Activated T-cell treated with anti-CD3 and anti-CD28 coated beads, Interleukin-2, amount 50 U/mL, for 72 hours (primary cell): ENCODE data around the gene EEF1AKMT4. TPM values are rescaled to one million over a fixed set of nuclear protein-coding genes. Genes with fewer than 3 reads are reported as not detected.
A peak's percentile ranks its signal among the peaks of the same experiment; 100 is the strongest.
"Not testable (repeated sequence)": the region's sequence is repeated elsewhere in the genome, so short reads cannot be mapped to it uniquely, and the experiment has no call there.

Experiments
- ATAC-seq, 2 donors: fragments of 150-1000 bp; cut with Tn5 transposase; replicated peaks in 1 of 2; 2 replicates each; pipeline ENCODE4 v1.10.0; 2021; ENCODE audit warnings: moderate library complexity in 2 of 2, mild to moderate bottlenecking in 1 of 2
- DNase-seq, 2 donors: peaks; one replicate each; pipeline ENCODE4 v3.0.0; 2021 to 2022; ENCODE audit warnings: mixed read lengths in 1 of 2
- H3K27ac Mint-ChIP-seq: one replicate; pipeline ENCODE4 v1.8.0; 2022; ENCODE audit warnings: mild to moderate bottlenecking, moderate library complexity, mixed read lengths
- H3K27me3 Mint-ChIP-seq: one replicate; pipeline ENCODE4 v1.8.0; 2022; ENCODE audit warnings: low read depth, mixed read lengths
- H3K36me3 Mint-ChIP-seq, 2 donors: one replicate each; pipeline ENCODE4 v1.8.0; 2022; ENCODE audit warnings: mixed read lengths in 2 of 2, mild to moderate bottlenecking in 1 of 2; ENCODE audit not compliant: insufficient read depth in 2 of 2
- H3K4me1 Mint-ChIP-seq: one replicate; pipeline ENCODE4 v1.8.0; 2022; ENCODE audit warnings: low read depth, mixed read lengths
- H3K4me3 Mint-ChIP-seq, 2 donors: one replicate each; pipeline ENCODE4 v1.8.0; 2022; ENCODE audit warnings: mild to moderate bottlenecking in 2 of 2, mixed read lengths in 2 of 2, moderate library complexity in 2 of 2
- H3K9me3 Mint-ChIP-seq, 2 donors: one replicate each; pipeline ENCODE4 v1.8.0; 2022; ENCODE audit warnings: mixed read lengths in 2 of 2
- total RNA-seq, 2 donors: library from RNA; stranded (reverse); gene quantifications; one replicate each; pipeline ENCODE4 v1.2.3, GENCODE V29; 2022

Gene EEF1AKMT4
- total RNA-seq, 2 donors from 2014 or later: 3.5 to 3.6 TPM

DNA sequence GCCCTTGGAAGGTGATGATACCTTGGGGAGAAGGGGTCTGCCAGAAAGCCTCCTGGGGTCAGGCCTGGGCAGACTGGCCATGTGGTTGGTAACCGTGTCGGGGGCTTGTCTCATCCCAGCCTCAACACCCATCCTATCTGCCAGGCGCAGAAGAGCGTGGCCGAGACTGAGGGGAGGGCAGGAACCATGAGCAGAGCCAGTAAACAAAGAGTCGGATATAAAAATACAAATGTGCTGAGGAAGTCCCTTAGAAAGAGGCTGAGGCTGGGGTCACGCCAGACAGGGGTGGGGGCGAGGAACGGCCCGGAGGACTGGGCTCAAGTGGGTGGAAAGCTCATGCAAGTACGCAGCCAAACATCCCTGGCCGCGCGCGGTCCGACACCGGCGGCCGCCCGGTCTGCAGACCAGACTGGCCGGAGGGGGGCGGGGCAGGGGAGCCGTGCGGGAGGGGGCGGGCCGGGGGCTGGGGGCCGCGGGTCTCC is 10.0 kb downstream of the EEF1AKMT4 start:
- no peak for DNase-seq
- Mint-ChIP-seq H3K4me1 (peaks cover 33% of the 10 kb centered on the region), H3K27me3 (peaks cover 27% of the 10 kb centered on the region), H3K9me3 (no peaks in the 10 kb centered on the region), H3K4me3 (peak overlapping the region; percentile 71 to 79), H3K27ac (no peak overlapping the region), H3K36me3 (peaks cover 2 to 6% of the 10 kb centered on the region in 2 donors)
- ATAC-seq: no peak

DNA sequence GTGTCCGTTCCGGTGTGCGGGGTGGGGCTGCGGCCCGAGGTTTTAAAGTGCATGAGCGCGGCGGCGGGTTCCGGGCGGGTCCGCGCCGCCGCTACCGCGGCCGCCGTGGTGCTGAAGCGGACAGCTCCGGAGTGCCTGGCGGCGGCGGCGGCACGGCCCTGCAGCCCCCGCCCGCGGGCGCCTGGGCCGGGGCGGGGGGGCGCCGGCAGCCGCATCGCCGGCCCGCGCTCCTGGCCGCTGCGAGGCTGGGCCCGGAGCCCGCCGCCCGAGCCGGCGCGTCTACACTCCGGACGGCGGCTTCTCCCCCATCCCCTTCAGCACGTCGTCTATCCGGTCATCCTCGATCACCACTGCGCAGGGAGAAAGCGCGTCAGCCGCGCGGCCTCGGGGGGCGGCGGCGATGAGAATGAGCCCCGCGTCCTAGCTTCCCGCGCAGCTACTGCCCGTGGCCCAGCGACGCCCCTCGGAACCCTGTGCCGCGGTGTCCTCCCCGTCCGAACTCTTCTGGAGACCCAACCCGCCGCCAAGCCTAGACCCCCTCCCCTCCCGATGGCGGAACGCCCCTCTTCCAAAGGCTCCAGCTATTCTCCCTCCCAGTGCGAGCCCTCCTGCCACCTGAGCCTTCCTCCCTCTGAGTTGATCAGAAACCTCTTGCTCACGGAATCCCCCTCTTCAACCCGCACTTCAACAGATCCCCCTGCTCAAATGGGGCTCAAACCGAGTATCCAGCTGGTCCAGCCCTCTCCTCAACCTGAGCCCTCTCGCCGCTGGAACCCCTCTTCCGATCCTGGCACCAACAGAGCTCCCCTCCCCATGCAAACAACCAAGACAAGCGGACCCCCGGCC is 10.6 kb downstream of the EEF1AKMT4 start:
- Mint-ChIP-seq H3K27ac (no peak overlapping the region), H3K27me3 (peaks cover 34% of the 10 kb centered on the region), H3K4me3 (peak overlapping the region; percentile 80 to 90), H3K9me3 (no peaks in the 10 kb centered on the region), H3K36me3 (peaks cover 2 to 6% of the 10 kb centered on the region in 2 donors), H3K4me1 (peaks cover 31% of the 10 kb centered on the region)
- DNase-seq: peak; percentile 43 to 64
- ATAC-seq: peak; percentile 29 to 43

DNA sequence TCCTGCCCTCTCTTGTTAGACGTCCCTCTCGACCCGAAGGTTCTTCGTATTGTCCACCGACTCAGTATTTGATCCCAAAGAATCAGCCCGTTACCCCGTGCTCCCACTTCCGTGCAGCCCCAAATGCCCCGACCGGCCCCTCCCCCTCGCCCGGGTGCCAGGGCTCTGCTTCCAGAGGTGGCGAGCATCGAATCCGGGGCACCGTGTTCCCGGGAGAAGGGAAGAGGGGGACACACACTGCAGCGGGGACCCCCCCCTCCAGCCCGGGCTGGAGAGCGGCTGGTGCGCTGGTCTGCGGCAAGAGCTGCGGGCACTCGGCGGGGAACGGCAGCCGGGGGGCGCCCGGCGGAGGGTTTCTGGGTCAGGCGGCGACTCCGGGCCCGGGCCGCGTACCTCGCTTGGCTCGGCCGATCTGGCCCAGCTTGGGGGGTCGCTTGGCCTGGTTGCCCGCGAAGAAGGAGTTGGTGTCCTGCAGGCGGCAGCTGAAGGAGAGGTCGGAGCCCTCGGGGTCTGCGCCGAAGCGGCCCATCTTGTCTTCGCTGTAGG is 11.3 kb downstream of the EEF1AKMT4 start:
- ATAC-seq: peak; percentile 2
- H3K27ac Mint-ChIP-seq: no peak overlapping the region
- H3K36me3 Mint-ChIP-seq: peaks cover 2 to 6% of the 10 kb centered on the region in 2 donors

DNA sequence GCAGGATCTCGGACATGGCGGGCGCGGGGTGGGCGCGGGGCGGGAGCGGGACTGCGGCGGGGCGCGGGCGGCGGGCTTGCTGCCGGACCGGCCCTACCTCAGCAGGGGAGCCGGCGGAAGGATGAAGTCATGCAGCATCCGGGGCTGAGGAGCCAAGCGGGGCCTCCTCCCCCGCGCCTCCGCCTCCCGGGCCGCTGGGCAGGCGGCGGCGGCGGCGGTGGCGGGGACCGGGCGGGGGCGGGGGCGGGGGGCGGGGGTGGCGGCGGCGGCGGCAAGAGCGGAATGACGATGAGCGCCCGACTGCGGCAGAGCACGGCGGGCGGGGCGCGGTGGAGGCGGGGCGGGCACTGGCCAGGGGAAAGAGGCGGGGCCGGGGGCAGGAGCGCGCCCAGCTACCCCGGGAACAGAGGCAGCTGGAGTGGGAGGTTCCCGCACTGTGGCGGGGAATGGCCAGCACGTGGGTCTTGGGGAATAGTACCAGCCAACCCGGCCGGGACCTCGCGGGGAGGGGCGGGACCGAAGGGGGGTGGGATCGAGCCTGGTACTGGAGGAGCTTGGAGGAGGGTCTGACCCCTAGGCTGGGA is 11.9 kb downstream of the EEF1AKMT4 start, which contains the start of gene CAMK2N2:
CAMK2N2 (minus strand) TSS at position 284 of the 584 bp plus-strand sequence; CDS start at position 16, 268 bp downstream.
- Mint-ChIP-seq H3K27ac (no peak within 1 kb of the TSS), H3K4me3 (peak within 1 kb of the TSS; percentile 80 to 90), H3K36me3 (peaks cover 2 to 6% of the 10 kb centered on the region in 2 donors), H3K4me1 (peaks cover 21% of the 10 kb centered on the region), H3K27me3 (peaks cover 37% of the 10 kb centered on the region), H3K9me3 (no peaks in the 10 kb centered on the region)
- ATAC-seq (peak; percentile 72 to 78), DNase-seq (peak; percentile 69 to 70)

More for the DNA sequence above, 11.3 kb downstream of the EEF1AKMT4 start:
- Mint-ChIP-seq H3K4me1 (peaks cover 24% of the 10 kb centered on the region), H3K4me3 (peak overlapping the region; percentile 80 to 90), H3K9me3 (no peaks in the 10 kb centered on the region), H3K27me3 (peaks cover 37% of the 10 kb centered on the region)
- no peak for DNase-seq

DNA sequence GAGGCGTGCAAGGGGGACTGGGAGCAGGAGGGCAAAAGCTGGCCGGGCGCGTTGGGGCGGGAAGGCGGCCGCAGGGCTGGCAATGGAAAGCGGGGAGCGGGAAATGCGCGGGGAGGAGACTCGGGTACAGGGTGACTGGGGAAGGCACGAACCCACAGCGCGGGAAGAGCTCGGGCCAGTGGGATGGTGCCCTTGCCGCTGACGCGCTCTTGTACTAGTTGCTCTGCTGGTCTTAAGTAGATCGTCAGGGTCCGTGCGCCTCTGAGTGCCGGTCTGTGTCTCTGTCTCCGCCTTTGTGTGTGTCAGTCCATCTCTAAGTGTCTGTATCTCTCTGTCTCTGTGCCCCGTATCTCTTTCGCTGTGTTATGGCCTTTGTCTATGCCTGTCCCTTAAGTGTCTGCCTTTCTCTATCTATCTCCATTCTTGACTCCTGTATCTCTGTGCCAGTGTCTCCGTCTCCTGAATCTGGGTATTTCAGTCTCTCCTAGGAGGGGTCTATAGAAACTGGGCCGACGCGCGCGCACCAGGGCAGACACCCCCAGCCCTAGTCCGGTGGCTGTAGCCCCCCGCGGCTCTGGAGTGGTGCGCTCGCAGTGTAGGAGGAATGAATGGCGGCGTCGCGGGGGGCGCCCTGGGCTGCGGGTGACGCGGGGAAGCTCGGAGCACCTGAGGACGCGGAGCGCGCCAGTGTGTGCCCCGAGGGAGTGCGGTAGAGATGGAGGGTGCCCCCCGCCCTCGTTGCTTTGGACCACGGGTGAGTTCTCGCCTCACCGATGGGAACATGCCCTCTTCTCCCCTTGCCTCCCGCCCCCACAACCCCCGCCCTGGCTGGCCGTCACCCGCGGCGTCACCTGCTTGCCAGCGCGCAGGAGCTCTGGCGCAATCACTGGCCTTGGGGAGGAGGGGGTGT is 12.6 kb downstream of the EEF1AKMT4 start:
- peak; percentile 34 to 36 for ATAC-seq

DNA sequence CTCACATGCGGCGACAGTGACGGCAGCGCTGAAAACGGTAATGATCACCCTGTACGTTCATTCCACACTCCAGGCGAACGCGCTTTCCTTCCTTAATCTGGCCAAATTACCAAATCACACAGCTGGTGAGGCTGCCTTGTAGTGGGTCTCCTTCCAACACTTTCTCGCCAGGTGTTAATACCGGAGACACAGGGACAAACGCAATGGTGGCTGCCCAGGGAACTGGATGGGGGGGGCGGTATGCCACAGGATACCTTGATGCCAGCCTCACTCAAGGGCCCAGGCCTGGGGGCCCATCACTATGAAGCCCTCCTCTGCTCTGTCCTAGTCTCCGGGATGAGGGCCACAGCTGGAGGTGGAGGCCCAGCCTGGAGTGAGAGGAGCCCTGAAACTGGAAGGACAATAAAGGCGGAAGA is 13.3 kb downstream of the EEF1AKMT4 start:
- Mint-ChIP-seq H3K9me3 (peaks cover 0 to 2% of the 10 kb centered on the region in 2 donors), H3K4me1 (peaks cover 21% of the 10 kb centered on the region), H3K27me3 (peaks cover 46% of the 10 kb centered on the region), H3K36me3 (peaks cover 4 to 10% of the 10 kb centered on the region in 2 donors), H3K27ac (no peak overlapping the region), H3K4me3 (peak overlapping the region; percentile 77 to 80)
- DNase-seq (no peak), ATAC-seq (no peak)

More for the DNA sequence above, 12.6 kb downstream of the EEF1AKMT4 start:
- Mint-ChIP-seq H3K4me1 (peaks cover 21% of the 10 kb centered on the region), H3K9me3 (no peaks in the 10 kb centered on the region), H3K36me3 (peaks cover 2 to 8% of the 10 kb centered on the region in 2 donors), H3K27ac (no peak overlapping the region), H3K4me3 (peak overlapping the region; percentile 80 to 82), H3K27me3 (peaks cover 40% of the 10 kb centered on the region)
- DNase-seq: peak; percentile 25 to 27

DNA sequence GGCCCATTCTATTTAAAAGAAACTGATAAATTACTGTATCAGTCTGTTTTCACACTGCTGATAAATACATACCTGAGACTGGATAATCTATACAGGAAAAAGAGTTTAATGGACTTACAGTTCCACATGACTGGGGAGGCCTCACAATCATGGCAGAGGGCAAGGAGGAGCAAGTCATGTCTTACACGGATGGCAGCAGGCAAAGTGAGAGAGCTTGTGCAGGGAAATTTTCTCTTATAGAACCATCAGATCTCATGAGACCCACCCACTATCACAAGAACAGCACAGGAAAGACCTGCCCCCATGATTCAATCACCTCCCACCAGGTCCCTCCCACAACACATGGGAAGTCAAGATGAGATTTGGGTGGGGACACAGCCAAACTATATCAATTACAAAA is 17.8 kb downstream of the EEF1AKMT4 start:
- H3K4me1 Mint-ChIP-seq, H3K9me3 Mint-ChIP-seq, H3K27ac Mint-ChIP-seq, ATAC-seq, H3K4me3 Mint-ChIP-seq, DNase-seq, H3K36me3 Mint-ChIP-seq: not testable (repeated sequence)
- peaks cover 31% of the 10 kb centered on the region for H3K27me3 Mint-ChIP-seq

DNA sequence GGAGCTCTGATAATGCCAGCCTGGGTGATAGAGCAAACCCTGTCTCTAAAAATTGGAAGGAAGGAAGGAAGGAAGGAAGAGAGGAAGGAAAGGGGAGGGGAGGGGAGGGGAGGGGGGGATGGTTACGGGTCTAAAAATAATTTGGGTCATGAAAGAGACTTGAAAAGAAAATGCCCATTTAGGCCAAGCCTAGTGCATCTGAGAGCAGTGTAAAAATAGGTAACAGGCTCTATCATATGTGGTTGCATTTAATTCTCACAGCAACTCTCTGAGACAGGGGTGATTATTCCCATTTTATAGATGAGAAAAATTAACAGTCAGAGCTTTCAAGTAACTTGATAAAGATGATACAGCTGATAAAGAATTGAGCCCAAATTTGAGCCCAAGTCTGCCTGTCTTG is 22.8 kb downstream of the EEF1AKMT4 start:
- Mint-ChIP-seq H3K36me3 (peaks cover 0 to 5% of the 10 kb centered on the region in 2 donors), H3K4me1 (peaks cover 4% of the 10 kb centered on the region), H3K27me3 (peaks cover 36% of the 10 kb centered on the region), H3K27ac (no peak overlapping the region), H3K9me3 (peaks cover 0 to under 1% of the 10 kb centered on the region in 2 donors), H3K4me3 (no peak overlapping the region)
- no peak for DNase-seq
- no peak for ATAC-seq

DNA sequence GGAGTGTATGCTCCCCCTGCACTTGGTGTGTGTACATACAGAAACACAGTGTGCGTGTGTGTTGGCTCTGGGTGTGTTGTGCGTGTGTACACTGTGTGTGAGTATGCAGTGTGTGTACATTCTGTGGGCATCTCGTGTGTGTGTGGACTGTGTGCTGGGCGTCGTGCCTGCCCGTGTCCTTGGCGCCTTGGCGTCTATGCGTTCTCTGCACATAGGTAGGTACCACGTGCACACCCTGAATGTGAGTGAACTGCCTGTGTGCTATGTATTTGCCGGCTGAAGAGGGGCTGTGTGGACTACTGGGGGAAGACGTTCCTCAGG is 25.9 kb downstream of the EEF1AKMT4 start:
- H3K27ac Mint-ChIP-seq: no peak overlapping the region
- no peaks in the 10 kb centered on the region for H3K9me3 Mint-ChIP-seq
- ATAC-seq (no peak), DNase-seq (no peak)
- peaks cover 45% of the 10 kb centered on the region for H3K27me3 Mint-ChIP-seq
- H3K4me1 Mint-ChIP-seq: peaks cover 4% of the 10 kb centered on the region
- H3K4me3 Mint-ChIP-seq: peak overlapping the region; percentile 10 to 58
- peaks cover 0 to 5% of the 10 kb centered on the region in 2 donors for H3K36me3 Mint-ChIP-seq

DNA sequence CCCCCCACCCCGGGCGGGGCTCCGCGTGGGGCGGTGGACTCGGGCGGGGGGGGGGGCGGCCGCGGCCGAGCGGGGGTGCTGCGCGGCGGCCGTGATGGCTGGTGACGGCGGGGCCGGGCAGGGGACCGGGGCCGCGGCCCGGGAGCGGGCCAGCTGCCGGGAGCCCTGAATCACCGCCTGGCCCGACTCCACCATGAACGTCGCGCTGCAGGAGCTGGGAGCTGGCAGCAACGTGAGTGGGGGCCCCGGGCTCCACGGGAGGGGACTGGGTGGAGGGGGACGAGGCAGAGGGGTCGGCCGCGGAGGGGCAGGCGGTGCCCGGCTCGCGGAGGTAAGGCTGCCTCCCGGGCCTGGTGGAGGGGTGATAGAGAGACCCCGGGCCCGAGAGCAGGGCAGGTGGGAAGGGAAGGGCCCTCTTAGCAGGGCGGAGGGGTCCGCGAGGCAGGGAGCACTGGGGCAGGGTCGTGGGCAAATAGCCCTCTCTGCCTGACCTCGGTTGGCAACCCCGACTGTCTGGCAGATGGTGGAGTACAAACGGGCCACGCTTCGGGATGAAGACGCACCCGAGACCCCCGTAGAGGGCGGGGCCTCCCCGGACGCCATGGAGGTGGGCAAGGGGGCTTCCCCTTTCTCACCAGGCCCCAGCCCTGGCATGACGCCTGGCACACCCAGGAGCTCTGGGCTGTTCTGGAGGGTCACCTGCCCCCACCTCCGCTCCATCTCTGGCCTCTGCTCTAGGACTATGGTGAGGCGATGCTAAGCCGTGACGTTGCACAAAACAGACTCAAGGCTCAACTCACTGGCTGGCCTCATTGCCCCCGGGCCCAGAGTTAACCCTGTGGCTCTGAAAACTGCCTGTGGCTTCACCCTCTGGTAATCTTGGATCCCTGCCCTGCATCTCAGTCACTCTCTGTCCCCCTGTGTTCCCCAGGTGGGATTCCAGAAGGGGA is 26.8 kb downstream of the EEF1AKMT4 start, which contains the start of gene ECE2:
ECE2 (plus strand) TSS at position 62 of the 950 bp plus-strand sequence; CDS start at position 194, 132 bp downstream.
- peaks cover 0 to 5% of the 10 kb centered on the region in 2 donors for H3K36me3 Mint-ChIP-seq
- no peak for DNase-seq
- no peak within 1 kb of the TSS for H3K27ac Mint-ChIP-seq
- H3K4me1 Mint-ChIP-seq: peaks cover 4% of the 10 kb centered on the region
- peaks cover 45% of the 10 kb centered on the region for H3K27me3 Mint-ChIP-seq
- H3K4me3 Mint-ChIP-seq: peak within 1 kb of the TSS; percentile 10 to 58
- H3K9me3 Mint-ChIP-seq: no peaks in the 10 kb centered on the region
- no peak for ATAC-seq

DNA sequence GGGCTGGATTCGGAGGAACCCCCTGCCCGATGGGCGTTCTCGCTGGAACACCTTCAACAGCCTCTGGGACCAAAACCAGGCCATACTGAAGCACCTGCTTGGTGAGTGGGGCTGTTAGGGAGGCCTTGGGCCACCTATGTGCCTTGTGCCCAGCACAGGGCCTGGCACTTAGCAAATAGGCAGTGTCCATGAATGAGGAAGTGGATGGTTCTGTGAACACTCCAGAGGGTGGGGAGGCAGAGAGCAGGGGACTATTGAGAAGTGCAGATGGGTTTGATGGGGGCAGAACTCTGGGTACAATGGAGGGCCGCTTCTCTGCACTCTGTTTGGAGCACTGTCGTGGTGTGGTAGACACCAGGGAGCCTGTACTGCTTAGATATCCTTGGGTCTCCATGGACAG is 27.9 kb downstream of the EEF1AKMT4 start:
- no peak overlapping the region for H3K4me3 Mint-ChIP-seq

More for the DNA sequence above, 27.9 kb downstream of the EEF1AKMT4 start:
- no peaks in the 10 kb centered on the region for H3K9me3 Mint-ChIP-seq
- peaks cover 0 to 5% of the 10 kb centered on the region in 2 donors for H3K36me3 Mint-ChIP-seq
- peaks cover 4% of the 10 kb centered on the region for H3K4me1 Mint-ChIP-seq
- H3K27me3 Mint-ChIP-seq: peaks cover 45% of the 10 kb centered on the region
- DNase-seq (no peak), ATAC-seq (no peak)
- no peak overlapping the region for H3K27ac Mint-ChIP-seq
